Naive thymus-derived CD8-positive, alpha-beta T cell (primary cell): ENCODE data around the gene GPR107. TPM values are rescaled to one million over a fixed set of nuclear protein-coding genes. Genes with fewer than 3 reads are reported as not detected.
A peak's percentile ranks its signal among the peaks of the same experiment; 100 is the strongest.

Experiments used
- ATAC-seq, 2 donors: fragments of 150-1000 bp; cut with Tn5 transposase in 1 of 2; sonication (Bioruptor Pico), chemical (Tn5 transposase) in 1 of 2; 1 replicate in 1 of 2; 2 replicates in 1 of 2; pipeline ENCODE4 v1.10.0; 2021; ENCODE audit warnings: mild to moderate bottlenecking in 2 of 2, moderate library complexity in 2 of 2
- POLR2A ChIA-PET: fragments of 350-600 bp; sonication (Branson Sonifier 250); formaldehyde crosslinking; loops from one replicate; lab custom pipeline; 2021; ENCODE audit warnings: antibody characterized with exemption; lab: Charles Lee
- DNase-seq, 10 donors: peaks; one replicate each; pipeline versions ENCODE4 v3.0.0 to v3.0.0-alpha.2; 2020 to 2022
- H3K27ac Mint-ChIP-seq, 10 donors: one replicate each; pipeline ENCODE4 v1.8.0; 2020 to 2022; ENCODE audit warnings: mild to moderate bottlenecking in 10 of 10, mixed read lengths in 10 of 10, moderate library complexity in 4 of 10, inconsistent platforms in 1 of 10
- H3K27me3 Mint-ChIP-seq, 5 donors: one replicate each; pipeline ENCODE4 v1.8.0; 2021 to 2022; ENCODE audit warnings: mixed read lengths in 5 of 5
- H3K36me3 Mint-ChIP-seq, 3 donors: one replicate each; pipeline ENCODE4 v1.8.0; 2020 to 2022; ENCODE audit warnings: mixed read lengths in 3 of 3, mild to moderate bottlenecking in 2 of 3, inconsistent platforms in 1 of 3
- H3K4me1 Mint-ChIP-seq, 4 donors: one replicate each; pipeline ENCODE4 v1.8.0; 2021 to 2022; ENCODE audit warnings: mixed read lengths in 4 of 4
- H3K4me3 Mint-ChIP-seq, 10 donors: one replicate each; pipeline ENCODE4 v1.8.0; 2020 to 2022; ENCODE audit warnings: mild to moderate bottlenecking in 10 of 10, mixed read lengths in 10 of 10, moderate library complexity in 6 of 10, inconsistent platforms in 1 of 10
- H3K9me3 Mint-ChIP-seq, 9 donors: one replicate each; pipeline ENCODE4 v1.8.0; 2020 to 2022; ENCODE audit warnings: mixed read lengths in 9 of 9, mild to moderate bottlenecking in 3 of 9, inconsistent platforms in 1 of 9, moderate library complexity in 1 of 9
- polyA plus RNA-seq, 3 donors: library from polyadenylated mRNA; unstranded; fragments of 300-500 nt; fragmentation: Illumina TruSeq; gene quantifications; one replicate each; pipeline ENCODE4 v1.2.3, GENCODE V29; 2021
- total RNA-seq, 8 experiments: library from RNA in 2 of 8; stranded (reverse) in 2 of 8; gene quantifications; one replicate each; pipeline ENCODE4 v1.2.3 and lab custom pipeline; 2021 to 2026

The GPR107 gene
- total and polyA plus RNA-seq, 5 experiments from 2014 or later = 1.4 to 25.3 (median 3.2) TPM

DNA sequence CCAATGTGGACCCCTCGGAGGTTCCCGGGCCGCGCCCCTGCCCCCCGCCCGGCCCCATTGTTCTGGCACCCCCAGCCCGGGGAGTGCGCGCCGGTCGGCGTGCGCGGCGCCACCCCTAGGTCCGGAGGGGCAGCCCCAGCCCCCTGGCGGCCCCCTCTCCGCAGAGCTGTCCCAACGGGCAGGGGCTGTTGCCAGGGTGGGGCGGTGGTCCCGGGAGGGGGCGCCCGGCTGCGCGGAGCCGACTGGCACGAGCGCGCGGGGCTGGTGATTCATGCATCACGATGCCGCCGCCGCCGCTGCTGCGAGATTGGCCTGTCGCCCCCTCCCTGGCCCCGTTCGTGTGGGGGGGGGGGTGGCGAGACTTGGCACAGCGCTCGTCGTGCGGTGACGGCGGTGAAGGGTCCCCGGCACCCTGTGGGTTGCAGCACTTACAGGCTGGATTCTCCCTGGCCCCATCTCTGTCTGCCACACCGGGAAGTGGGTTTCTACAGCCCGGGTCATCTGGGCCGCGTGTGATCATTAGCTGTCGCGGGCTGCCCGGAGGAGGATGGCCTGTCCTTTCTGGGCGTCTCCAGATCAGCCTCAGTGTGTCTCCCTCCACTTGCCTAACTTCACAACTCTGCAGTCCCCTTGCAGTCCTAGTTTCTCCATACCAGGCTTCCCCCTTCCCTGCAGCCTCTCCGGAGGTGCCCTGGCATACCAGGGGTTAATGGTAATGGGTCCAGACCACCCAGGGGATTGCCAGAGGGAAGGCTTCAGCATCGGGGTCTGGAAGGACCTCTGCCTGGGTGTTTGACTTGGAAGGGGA, 119.4 kb downstream of the GPR107 start:
- peak in 6 of 10 donors; percentile 8 to 28 (median 16) for DNase-seq
- H3K4me3 Mint-ChIP-seq = peak overlapping the region; percentile 59 to 82 (median 69)
- POLR2A ChIA-PET = interaction anchor here (0.7 kb wide), 1 partner anchor 414 kb away, joined by 3 read pairs; no protein-coding TSS in a partner anchor

DNA sequence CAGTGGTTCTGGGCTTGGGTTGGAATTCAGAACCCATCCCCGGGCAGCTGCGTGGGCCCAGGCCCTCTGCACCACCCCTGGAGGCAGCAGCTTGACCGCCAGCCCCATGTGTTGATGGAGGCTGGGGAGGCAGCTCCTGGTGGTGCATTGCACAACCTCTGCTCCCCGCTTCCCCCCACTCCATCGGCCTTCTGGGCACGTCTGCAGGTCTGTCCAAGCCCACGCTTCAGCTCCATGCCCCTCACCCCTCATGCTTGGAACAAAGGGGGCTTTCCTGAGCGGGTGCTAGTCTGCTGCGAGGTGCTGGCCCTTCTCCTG, 119.9 kb downstream of the GPR107 start:
- H3K36me3 Mint-ChIP-seq = no peaks in the 10 kb centered on the region
- H3K27me3 Mint-ChIP-seq = peaks cover 2 to 25% (median 12%) of the 10 kb centered on the region in 5 donors
- H3K4me3 Mint-ChIP-seq = peak overlapping the region; percentile 52 to 84 (median 62)
- DNase-seq (no peak), ATAC-seq (no peak)
- POLR2A ChIA-PET = interaction anchor here (0.7 kb wide), 1 partner anchor 414 kb away, joined by 3 read pairs; no protein-coding TSS in a partner anchor
- no peaks in the 10 kb centered on the region for H3K9me3 Mint-ChIP-seq
- peaks cover 0 to 13% (median 9%) of the 10 kb centered on the region in 4 donors for H3K4me1 Mint-ChIP-seq
- H3K27ac Mint-ChIP-seq = no peak overlapping the region

More for the DNA sequence above, 119.4 kb downstream of the GPR107 start:
- H3K36me3 Mint-ChIP-seq = no peaks in the 10 kb centered on the region
- peaks cover 3 to 16% (median 9%) of the 10 kb centered on the region in 4 donors for H3K4me1 Mint-ChIP-seq
- no peaks in the 10 kb centered on the region for H3K9me3 Mint-ChIP-seq
- peaks cover 2 to 25% (median 12%) of the 10 kb centered on the region in 5 donors for H3K27me3 Mint-ChIP-seq
- peak overlapping the region in 1 of 10 donors; percentile 62 for H3K27ac Mint-ChIP-seq
- ATAC-seq = peak; percentile 29 to 51

DNA sequence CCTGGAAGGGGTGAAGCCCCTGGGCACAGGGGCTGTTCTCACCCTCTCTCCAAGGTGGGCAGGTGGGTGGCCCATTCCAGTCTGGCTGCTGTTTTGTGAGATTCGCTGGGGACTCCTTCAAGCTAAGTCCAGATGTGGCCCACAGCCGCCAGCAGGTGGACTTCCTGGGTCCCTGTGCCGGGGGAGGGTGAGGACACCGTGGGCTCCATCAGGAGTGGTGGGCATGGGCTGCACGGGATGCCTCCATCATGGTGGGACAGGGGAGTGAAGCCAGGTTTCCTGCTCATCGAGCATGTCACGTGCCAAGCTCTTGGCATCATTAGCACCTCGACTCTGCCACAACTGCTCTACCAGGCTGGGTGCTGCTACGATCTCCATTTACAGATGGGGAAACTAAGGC, 120.3 kb downstream of the GPR107 start:
- Mint-ChIP-seq H3K4me3 (peak overlapping the region; percentile 36 to 84 (median 60)), H3K27ac (peak overlapping the region in 2 of 10 donors; percentile 44 to 56), H3K27me3 (peaks cover 2 to 25% (median 12%) of the 10 kb centered on the region in 5 donors), H3K4me1 (peaks cover 0 to 13% (median 9%) of the 10 kb centered on the region in 4 donors), H3K9me3 (no peaks in the 10 kb centered on the region), H3K36me3 (no peaks in the 10 kb centered on the region)
- POLR2A ChIA-PET = no interaction called here
- no peak for ATAC-seq
- no peak for DNase-seq

DNA sequence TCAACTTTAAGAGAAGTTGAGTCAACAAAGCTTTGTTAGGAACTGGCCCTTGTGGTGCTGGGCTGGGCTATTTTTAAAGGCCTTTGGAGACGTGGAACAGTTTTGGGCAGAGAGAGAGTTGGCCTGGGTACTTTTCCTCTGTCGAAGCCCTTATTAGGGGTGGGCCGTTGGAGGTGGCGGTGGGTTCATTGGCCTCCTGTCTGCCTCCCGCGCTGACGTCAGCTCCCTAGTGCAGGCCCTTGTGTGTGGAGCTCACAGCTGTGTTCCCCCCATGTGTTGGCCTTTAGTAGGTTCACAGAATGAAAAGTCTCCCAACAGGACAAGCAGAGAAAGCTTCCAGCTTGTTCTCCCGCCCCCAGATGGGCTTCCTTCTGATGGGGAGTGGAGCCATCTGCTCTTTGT, 121.2 kb downstream of the GPR107 start:
- ATAC-seq = no peak
- H3K9me3 Mint-ChIP-seq = no peaks in the 10 kb centered on the region
- POLR2A ChIA-PET = interaction anchor here (0.8 kb wide), 1 partner anchor 58 kb away, joined by 4 read pairs; no protein-coding TSS in a partner anchor
- no peak for DNase-seq
- peaks cover 2 to 25% (median 12%) of the 10 kb centered on the region in 5 donors for H3K27me3 Mint-ChIP-seq
- H3K4me1 Mint-ChIP-seq = peaks cover 0 to 13% (median 9%) of the 10 kb centered on the region in 4 donors
- no peak overlapping the region for H3K27ac Mint-ChIP-seq
- no peaks in the 10 kb centered on the region for H3K36me3 Mint-ChIP-seq
- peak overlapping the region in 7 of 10 donors; percentile 18 to 73 (median 47) for H3K4me3 Mint-ChIP-seq

DNA sequence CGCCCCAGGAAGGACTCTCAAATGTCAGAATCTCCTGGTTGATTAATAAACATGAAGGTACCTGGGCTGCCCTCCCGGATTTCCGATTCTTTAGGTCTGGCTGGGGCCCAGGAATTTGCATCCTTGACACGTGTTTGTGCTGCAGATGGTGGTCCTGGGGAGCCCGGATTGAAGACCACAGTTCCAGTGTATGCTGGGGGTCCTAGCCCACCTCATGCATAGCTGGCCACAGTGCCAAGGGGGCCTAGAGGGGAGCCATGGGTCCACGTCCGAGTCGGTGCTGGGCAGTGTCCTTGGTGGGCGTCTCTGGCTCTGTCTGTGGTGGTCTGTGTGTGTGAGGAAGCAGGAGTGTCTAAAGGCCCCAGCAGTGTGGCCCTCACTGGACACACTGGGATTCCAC, 121.6 kb downstream of the GPR107 start:
- Mint-ChIP-seq H3K9me3 (no peaks in the 10 kb centered on the region), H3K36me3 (no peaks in the 10 kb centered on the region), H3K4me3 (peak overlapping the region in 1 of 10 donors; percentile 62), H3K4me1 (peaks cover 0 to 13% (median 9%) of the 10 kb centered on the region in 4 donors), H3K27ac (no peak overlapping the region), H3K27me3 (peaks cover 2 to 25% (median 12%) of the 10 kb centered on the region in 5 donors)
- ATAC-seq = no peak
- DNase-seq = no peak
- POLR2A ChIA-PET = interaction anchor here (0.8 kb wide), 1 partner anchor 58 kb away, joined by 4 read pairs; no protein-coding TSS in a partner anchor

DNA sequence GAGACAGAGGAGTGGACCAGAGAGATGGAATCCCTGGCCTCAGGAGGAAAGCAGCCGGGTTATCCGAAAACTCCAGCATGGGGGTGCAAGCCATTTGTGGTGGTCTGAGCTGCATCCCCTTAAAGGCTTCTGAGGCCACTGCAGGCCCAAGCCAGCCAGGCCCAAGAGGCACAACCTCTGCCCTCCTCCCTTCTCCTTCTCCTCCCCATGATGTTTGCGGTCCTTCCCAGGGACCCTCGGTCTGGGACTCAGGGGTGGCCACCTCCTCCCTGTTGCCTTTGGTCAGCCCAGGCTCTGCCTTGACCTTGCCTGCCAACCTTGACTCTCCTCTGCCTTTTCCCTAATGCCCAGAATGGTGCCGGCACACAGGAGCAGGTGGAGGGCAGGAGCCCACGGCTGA, 123.1 kb downstream of the GPR107 start:
- ATAC-seq = no peak
- no peak overlapping the region for H3K4me3 Mint-ChIP-seq
- H3K27me3 Mint-ChIP-seq = peaks cover 0 to 17% (median 12%) of the 10 kb centered on the region in 5 donors
- DNase-seq = no peak
- no peaks in the 10 kb centered on the region for H3K36me3 Mint-ChIP-seq
- no peak overlapping the region for H3K27ac Mint-ChIP-seq
- H3K4me1 Mint-ChIP-seq = peaks cover 0 to 7% (median 3%) of the 10 kb centered on the region in 4 donors
- POLR2A ChIA-PET = no interaction called here
- no peaks in the 10 kb centered on the region for H3K9me3 Mint-ChIP-seq

DNA sequence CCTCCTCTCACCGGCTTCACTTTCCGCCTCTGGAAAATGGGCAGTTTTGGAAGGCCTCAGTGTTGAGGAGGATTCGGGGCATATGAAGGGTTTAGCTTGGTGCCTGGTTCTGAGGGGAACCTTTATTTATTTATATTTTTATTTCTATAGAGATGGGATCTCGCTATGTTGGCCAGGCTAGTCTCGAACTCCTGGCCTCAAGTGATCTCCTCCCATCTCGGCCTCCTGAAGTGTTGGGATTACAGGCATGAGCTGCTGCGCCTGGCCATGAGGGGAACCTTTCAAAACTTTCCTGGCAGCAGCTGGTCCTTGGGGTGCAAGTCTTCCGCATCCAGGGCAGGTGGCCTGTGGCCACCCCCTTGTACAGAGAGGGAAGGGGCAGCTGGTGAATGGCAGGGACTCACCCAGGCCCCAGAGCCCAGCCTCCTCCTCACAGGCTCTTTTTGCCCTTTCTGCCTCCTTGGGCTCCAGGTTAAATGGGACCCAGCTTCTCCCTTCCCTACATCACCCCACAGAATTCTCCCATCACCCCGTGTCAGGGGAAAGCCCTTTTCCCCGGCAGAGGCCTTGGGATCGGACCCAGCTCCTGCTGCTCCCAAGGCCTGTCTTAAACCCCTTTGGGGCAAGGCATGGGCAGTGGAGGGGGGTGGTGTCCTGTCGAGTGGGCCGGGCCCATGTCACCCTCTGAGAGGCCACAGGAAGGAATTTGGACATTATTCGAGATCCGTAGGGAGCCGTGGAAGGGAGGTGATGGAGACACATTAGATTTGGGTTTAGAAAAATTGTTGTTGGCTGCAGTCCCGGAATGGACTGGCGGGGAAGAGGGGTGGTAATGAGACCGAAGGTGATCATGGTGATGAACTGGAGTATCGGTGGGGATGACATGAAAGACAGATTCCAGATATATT, 124.4 kb downstream of the GPR107 start:
- H3K36me3 Mint-ChIP-seq = no peaks in the 10 kb centered on the region
- H3K4me1 Mint-ChIP-seq = peaks cover 0 to 7% (median 3%) of the 10 kb centered on the region in 4 donors
- POLR2A ChIA-PET = no interaction called here
- peaks cover 0 to 16% (median 12%) of the 10 kb centered on the region in 5 donors for H3K27me3 Mint-ChIP-seq
- H3K27ac Mint-ChIP-seq = no peak overlapping the region
- ATAC-seq (no peak), DNase-seq (no peak)
- H3K9me3 Mint-ChIP-seq = no peaks in the 10 kb centered on the region
- no peak overlapping the region for H3K4me3 Mint-ChIP-seq

DNA sequence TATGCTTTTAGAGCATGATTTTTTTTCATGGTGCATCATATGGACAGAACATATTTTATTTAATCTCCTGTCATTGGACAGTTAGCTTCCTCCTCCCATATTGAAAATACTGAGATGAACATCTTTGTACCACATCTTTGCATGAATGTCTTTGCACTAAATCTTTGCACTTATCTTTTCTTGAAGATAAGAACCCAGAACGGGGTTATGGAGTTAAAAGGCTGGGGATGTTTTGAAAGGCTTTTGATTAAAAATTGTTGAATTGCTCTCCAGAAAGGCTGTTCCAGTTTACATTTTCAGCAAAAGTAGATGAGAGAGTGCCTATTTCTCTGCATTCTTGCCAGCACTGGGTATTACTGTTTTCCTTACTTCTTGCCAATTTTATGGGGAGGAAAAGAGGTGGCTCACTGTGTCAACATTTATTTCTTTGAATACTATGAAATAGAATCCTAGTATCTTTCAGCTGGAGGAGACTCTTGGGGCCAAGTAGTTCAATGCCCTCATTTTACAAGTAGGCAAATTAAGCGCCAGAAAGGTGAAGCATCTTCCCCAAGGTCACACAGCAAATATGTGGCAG, 125.7 kb downstream of the GPR107 start:
- DNase-seq (no peak), ATAC-seq (no peak)
- H3K27ac Mint-ChIP-seq = peak overlapping the region in 1 of 10 donors; percentile 28
- peaks cover 0 to 1% (median 0%) of the 10 kb centered on the region in 4 donors for H3K4me1 Mint-ChIP-seq
- no peaks in the 10 kb centered on the region for H3K36me3 Mint-ChIP-seq
- no peaks in the 10 kb centered on the region for H3K9me3 Mint-ChIP-seq
- H3K27me3 Mint-ChIP-seq = peaks cover 0 to 4% (median 3%) of the 10 kb centered on the region in 5 donors
- no peak overlapping the region for H3K4me3 Mint-ChIP-seq
- POLR2A ChIA-PET = no interaction called here

DNA sequence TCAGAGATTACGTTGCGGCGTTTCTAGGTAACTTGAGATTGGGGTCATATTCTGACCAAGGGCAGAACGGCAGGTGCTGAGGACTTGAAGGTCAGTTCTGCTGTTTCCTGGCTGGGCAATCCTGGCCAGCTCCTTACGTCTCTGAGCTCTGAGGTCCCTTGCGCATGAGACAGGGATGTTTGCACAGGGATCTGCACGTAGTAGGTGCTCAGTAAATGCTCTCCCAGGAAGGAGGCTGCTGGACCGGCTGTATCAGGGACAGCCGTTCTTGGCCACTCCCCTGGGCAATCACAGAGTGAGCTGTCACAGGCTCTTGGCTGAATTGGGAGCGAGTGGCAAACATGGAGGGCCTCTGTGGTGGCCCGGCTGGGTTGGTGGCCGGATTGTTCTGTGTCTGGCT, 126.8 kb downstream of the GPR107 start:
- Mint-ChIP-seq H3K4me3 (no peak overlapping the region), H3K4me1 (peaks cover 0 to 1% (median 0%) of the 10 kb centered on the region in 4 donors), H3K9me3 (no peaks in the 10 kb centered on the region), H3K27me3 (no peaks in the 10 kb centered on the region), H3K36me3 (no peaks in the 10 kb centered on the region), H3K27ac (peak overlapping the region in 1 of 10 donors; percentile 35)
- POLR2A ChIA-PET = no interaction called here
- DNase-seq (no peak), ATAC-seq (no peak)

DNA sequence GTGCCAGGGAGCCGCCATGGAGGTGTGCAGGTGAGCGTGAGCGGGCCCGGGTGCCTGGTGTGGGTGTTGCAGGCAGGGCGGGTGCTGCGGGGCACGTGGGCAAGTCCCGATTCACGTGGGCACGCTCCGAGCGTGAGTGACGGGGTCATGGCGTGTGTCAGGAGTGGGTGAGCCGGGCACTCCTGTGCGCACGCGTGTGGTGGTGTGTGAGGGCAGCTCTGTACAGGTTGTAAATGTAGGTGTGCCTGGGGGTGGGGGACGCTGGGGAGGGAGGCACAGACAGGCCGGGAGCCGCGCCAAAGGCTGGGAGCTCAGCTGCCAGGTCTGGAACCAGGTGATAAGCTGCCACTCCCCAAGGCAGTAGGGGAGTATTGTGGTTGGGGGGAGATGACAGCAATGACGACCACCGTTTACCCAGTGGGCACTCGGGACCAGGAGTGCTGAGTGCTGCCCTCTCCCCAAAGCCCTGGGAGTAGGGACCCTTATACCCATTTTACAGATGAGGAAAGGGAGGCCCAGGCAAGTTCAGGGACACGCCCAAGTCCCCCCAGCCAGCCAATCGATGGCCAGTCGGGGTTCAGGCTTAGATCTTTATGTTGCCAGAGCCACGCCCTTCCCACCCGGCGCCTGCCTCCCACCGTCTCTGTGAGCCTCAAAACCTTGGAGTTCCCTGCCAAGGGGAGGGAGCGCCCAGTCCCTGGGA, 128.1 kb downstream of the GPR107 start:
- peaks cover 0 to 1% (median 0%) of the 10 kb centered on the region in 4 donors for H3K4me1 Mint-ChIP-seq
- no peaks in the 10 kb centered on the region for H3K27me3 Mint-ChIP-seq
- no peak overlapping the region for H3K27ac Mint-ChIP-seq
- POLR2A ChIA-PET = no interaction called here
- no peak overlapping the region for H3K4me3 Mint-ChIP-seq
- no peaks in the 10 kb centered on the region for H3K36me3 Mint-ChIP-seq
- ATAC-seq (no peak), DNase-seq (no peak)
- H3K9me3 Mint-ChIP-seq = no peaks in the 10 kb centered on the region

DNA sequence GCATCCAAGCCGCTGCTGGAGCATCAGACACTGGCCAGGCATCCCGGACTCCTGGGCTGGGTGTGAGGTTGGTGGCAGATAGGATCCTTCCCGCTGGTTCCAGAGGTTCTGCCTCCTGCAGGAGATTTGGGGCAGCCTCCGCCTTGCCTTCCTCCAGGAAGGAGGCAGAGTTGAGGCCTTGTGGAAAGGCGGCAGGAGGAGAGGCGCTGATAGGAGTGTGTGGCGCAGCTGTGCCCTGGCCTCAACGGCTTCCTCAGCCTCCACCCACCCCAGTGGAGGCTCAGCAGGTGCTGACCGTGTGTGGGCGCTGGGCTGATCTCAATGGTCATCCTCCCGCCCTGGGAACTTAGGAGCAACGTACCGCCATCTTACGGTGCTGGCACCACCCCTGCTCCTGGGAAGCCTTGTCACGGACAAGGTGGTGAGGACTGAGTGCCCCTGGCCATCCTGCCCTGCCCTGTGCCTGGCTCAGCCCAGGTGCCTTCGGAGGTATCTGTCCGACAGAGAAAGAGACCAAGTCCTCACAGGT, 128.7 kb downstream of the GPR107 start:
- DNase-seq (no peak), ATAC-seq (no peak)
- Mint-ChIP-seq H3K27ac (no peak overlapping the region), H3K4me3 (no peak overlapping the region), H3K27me3 (no peaks in the 10 kb centered on the region), H3K4me1 (peaks cover 0 to 1% (median 0%) of the 10 kb centered on the region in 4 donors), H3K9me3 (no peaks in the 10 kb centered on the region), H3K36me3 (no peaks in the 10 kb centered on the region)
- POLR2A ChIA-PET = no interaction called here
